WTC11 (cell line): ENCODE data around the gene PIGR.

Experiments used
- CREM ChIP-seq: sonication (generic); formaldehyde crosslinking; IDR thresholded peaks from 2 replicates; pipeline ENCODE4 v1.8.1; 2022; ENCODE audit warnings: mild to moderate bottlenecking, missing genetic modification reagents, moderate library complexity
- CTCF ChIP-seq: fragments of 200-600 bp; IDR thresholded peaks from 2 replicates; pipeline ENCODE4 v1.8.0; 2022; ENCODE audit warnings: antibody characterized with exemption
- E2F4 ChIP-seq: sonication (generic); formaldehyde crosslinking; IDR thresholded peaks from 2 replicates; pipeline ENCODE4 v1.8.1; 2022; ENCODE audit warnings: low read depth, mild to moderate bottlenecking, moderate library complexity, missing genetic modification reagents, borderline replicate concordance
- EMX1 ChIP-seq: fragments of 250-450 bp; sonication (Bioruptor Pico); IDR thresholded peaks from 2 replicates; pipeline ENCODE4 v1.8.0; 2021; ENCODE audit warnings: mild to moderate bottlenecking
- GTF2I ChIP-seq: fragments of 250-450 bp; sonication (Bioruptor Pico); conservative IDR thresholded peaks from 2 replicates; pipeline ENCODE4 v1.4.0; 2021; ENCODE audit warnings: mild to moderate bottlenecking
- KAT7 ChIP-seq: sonication (generic); formaldehyde crosslinking; IDR thresholded peaks from 2 replicates; pipeline ENCODE4 v1.8.1; 2023; ENCODE audit warnings: missing genetic modification reagents, mild to moderate bottlenecking, borderline replicate concordance
- NFATC4 ChIP-seq: fragments of 250-450 bp; sonication (Bioruptor Pico); IDR thresholded peaks from 2 replicates; pipeline ENCODE4 v1.9.0; 2021; ENCODE audit warnings: mild to moderate bottlenecking
- SP1 ChIP-seq: sonication (generic); formaldehyde crosslinking; conservative IDR thresholded peaks from 2 replicates; pipeline ENCODE4 v1.8.1; 2022; ENCODE audit warnings: missing genetic modification reagents
- TP53 ChIP-seq: sonication (generic); formaldehyde crosslinking; IDR thresholded peaks from 2 replicates; pipeline ENCODE4 v1.8.1; 2023; ENCODE audit warnings: mild to moderate bottlenecking, missing genetic modification reagents

GRCh38 chr1:206967096-206967849, 21.0 kb upstream of the PIGR start:
- TF ChIP-seq CREM (CRISPR knock-in tag) (no peak), CTCF (no peak), E2F4 (no peak), EMX1 (no peak), NFATC4 (no peak), GTF2I (CRISPR knock-in tag) (no peak), TP53 (no peak), SP1 (no peak), KAT7 (CRISPR knock-in tag) (no peak)
